ENCODE measurements around the gene ALK.

Gene ALK

DNA sequence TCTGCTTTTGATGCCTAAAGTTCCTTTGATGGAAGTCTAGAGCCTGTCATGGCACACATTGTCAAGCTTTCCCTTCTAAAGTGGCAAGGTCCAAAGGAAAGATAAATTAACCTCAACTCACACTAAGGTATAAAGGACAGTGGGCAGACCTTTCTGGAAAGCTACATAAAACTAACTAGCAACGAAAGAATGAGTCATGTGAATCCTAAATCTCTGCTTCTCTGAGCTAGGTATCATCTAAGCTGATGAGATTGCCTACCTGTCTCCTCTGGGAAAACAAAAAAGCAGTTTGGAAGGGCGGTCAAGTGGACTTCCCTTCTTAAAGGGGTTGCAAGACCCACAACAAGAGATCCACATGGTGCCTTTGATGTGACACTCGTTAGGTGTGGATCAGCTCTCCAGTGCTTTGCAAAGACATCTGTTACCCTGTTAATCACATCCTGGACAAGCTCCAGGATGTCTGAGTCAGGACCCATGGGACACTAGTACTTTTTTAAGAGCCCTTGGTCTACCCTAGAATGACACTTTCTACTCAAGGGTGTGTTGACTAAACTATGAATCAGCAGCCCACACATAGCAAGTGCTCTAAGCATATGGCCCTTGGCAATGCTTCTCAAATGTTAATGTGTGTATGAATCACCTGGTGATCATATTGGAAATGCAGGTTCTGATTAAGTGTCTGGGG lies 173.5 kb downstream of the ALK start:
- FAIRE-seq (no peak), DNase-seq (ENCODE audit: insufficient read length, low spot score) (no peak)
- TF ChIP-seq, protein P1, sequence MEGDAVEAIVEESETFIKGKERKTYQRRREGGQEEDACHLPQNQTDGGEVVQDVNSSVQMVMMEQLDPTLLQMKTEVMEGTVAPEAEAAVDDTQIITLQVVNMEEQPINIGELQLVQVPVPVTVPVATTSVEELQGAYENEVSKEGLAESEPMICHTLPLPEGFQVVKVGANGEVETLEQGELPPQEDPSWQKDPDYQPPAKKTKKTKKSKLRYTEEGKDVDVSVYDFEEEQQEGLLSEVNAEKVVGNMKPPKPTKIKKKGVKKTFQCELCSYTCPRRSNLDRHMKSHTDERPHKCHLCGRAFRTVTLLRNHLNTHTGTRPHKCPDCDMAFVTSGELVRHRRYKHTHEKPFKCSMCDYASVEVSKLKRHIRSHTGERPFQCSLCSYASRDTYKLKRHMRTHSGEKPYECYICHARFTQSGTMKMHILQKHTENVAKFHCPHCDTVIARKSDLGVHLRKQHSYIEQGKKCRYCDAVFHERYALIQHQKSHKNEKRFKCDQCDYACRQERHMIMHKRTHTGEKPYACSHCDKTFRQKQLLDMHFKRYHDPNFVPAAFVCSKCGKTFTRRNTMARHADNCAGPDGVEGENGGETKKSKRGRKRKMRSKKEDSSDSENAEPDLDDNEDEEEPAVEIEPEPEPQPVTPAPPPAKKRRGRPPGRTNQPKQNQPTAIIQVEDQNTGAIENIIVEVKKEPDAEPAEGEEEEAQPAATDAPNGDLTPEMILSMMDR (IDR thresholded peaks at IDR 0.05; ENCODE audit: insufficient read depth, missing control alignments), result no peak

DNA sequence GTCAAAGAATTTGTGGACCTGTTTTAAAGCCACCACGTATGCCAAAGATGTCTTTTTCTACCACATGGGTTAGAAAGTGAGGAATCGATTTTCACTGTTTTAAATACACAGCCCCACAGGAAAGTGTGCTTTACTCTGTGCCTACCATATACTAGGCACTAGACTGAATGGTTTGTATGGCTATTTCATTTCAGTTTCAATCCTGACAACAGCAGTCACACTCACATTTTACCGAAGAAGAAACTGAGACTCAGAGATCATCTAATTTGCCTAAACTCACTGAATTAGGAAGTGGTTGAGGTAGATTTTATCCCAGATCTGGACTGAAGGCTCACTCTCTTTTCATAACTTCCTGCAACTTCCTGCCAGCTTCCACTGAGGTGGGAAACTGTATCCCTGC lies 176.4 kb downstream of the ALK start:
- TF ChIP-seq, protein P1 (IDR thresholded peaks at IDR 0.05; ENCODE audit: insufficient read depth, missing control alignments), result no peak
- FAIRE-seq, result no peak
- no peak for DNase-seq (ENCODE audit: insufficient read length, low spot score)

DNA sequence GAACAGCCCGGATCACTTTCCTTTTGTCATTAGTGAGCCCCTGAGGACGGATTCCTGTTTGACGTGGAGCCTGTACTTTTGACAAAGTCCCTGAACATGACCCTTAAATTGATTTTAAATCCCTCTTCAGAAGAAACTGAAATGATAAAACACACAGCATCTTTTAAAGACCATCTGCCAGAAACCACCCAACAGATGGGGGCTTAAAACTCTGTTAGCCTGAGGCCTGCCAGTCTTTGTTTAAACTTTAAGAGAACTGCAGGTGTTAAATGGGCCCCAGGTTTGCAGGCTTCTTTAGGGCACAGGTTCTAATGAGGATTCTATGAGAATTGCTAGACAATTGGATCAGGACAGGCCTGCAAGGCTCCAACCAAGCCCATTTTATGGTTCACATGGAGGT lies 177.9 kb downstream of the ALK start:
- no peak for FAIRE-seq
- no peak for DNase-seq (ENCODE audit: insufficient read length, low spot score)
- TF ChIP-seq, protein P1 (IDR thresholded peaks at IDR 0.05; ENCODE audit: insufficient read depth, missing control alignments), result no peak

DNA sequence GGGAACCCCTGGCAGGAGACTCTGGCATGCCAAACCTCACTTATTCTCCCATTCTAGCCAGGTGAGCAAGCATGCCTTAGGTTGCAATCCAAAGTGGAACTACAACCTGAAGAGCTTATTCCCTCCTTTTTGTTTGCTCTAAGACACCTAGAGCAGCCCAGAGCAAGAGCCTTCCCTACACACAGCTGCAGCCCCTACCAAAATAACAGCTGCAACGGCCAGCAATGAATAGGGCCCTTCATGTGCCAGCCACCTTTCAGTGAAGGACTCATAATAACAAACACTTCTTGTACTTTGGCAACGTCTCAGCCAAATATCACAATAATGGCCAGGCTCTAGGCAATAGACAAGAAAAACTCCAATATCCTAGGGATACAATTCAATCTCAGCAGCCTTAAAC lies 178.7 kb downstream of the ALK start:
- FAIRE-seq (no peak), DNase-seq (ENCODE audit: insufficient read length, low spot score) (no peak)
- TF ChIP-seq, protein P1 (IDR thresholded peaks at IDR 0.05; ENCODE audit: insufficient read depth, missing control alignments), result no peak

DNA sequence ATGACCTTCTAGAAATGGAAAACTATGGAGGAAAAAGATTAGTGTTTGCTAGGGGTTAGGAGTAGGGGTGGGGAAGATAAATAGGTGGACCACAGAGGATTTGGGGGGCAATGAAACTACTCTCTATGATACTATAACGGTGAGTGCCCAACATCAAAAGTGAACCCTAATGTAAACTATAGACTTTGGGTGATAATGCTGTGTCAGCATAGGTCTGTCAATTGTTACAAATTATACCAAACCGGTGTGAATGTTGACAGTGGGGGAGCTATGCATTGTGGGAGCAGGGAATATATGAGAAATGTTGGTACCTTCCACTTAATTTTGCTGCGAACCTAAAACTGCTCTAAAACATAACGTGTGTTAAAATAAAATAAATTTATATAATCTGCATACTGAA lies 180.3 kb downstream of the ALK start:
- FAIRE-seq (no peak), DNase-seq (ENCODE audit: insufficient read length, low spot score) (no peak)
- TF ChIP-seq, protein P1 (IDR thresholded peaks at IDR 0.05; ENCODE audit: insufficient read depth, missing control alignments), result no peak

DNA sequence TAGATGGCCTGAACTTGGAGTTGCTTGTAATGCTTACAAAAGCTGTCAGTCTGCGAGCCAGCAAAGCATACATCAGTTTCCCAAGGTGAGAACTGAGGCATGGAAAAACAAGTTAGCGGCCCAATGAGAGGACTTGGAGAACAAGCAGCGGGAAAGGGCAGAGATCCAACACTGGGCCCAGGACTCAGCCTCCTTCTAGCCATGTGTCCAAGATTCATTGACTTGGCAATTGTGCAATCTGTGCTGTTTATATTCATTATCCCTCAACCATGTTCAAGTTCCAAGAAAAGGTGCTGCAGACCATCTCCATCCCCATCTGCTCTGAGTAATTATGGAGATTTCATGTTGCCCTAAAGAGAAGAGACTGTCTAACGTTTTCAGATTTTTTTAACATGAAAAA lies 187.4 kb downstream of the ALK start:
- TF ChIP-seq, protein P1 (IDR thresholded peaks at IDR 0.05; ENCODE audit: insufficient read depth, missing control alignments), result no peak
- FAIRE-seq, result no peak
- DNase-seq (ENCODE audit: insufficient read length, low spot score), result no peak

DNA sequence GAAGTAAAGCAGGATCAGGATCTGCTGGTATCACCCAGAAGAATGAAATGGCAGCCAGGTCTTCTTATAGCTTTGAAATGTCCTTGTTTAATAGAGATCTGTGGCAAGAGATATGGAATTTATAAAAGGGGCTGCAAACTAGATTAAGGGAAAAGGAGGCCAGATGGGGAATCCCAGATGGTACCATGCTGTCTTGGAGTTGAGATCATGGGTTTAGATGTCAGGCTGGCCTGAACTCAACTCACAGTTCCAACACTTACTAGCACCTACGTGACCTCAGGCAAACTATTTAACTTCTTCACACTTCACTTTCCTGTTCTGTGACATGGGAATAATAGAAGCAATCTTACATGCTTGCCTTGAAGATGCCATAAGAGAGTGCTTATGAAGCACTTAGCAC lies 188.2 kb downstream of the ALK start:
- TF ChIP-seq, protein P1 (IDR thresholded peaks at IDR 0.05; ENCODE audit: insufficient read depth, missing control alignments), result no peak
- DNase-seq (ENCODE audit: insufficient read length, low spot score), result no peak
- no peak for FAIRE-seq

Data from D721Med (cell line).